ENCODE measurements around the gene WNK3. TPM values are rescaled to one million over a fixed set of nuclear protein-coding genes. Genes with fewer than 3 reads are reported as not detected.

WNK3 gene
- total RNA-seq, 1 donor = 0.42 TPM

DNA sequence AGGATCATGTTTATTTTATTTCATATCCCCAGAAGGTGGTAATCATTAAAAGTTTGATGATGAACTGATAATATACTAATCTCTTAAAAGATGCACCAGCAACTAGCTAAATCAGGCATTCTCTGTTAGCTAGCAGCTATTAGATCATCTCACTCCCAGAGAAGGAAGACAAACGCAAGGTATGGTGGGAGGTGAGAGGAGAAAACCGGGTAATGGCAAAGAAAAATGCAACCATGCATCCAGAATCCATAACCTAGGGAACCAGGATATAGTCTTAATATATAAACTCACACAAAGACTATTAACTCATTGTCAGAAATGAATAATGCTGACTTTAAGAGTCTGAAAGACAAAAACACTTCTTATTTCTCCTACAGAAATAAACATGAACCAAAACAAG lies 66.1 kb downstream of the WNK3 start:
- Histone ChIP-seq H3K4me1 (ENCODE audit: insufficient read depth, low read length) (no peaks in the 10 kb centered on the region), H3K27me3 (ENCODE audit: insufficient read depth, low read length) (no peaks in the 10 kb centered on the region), H3K9me3 (ENCODE audit: low read depth, low read length) (no peaks in the 10 kb centered on the region), H3K4me3 (ENCODE audit: low read length) (no peak overlapping the region)

GRCh38 chrX:54288968-54289367 lies 68.9 kb downstream of the WNK3 start:
- Histone ChIP-seq H3K27me3 (ENCODE audit: insufficient read depth, low read length) (no peaks in the 10 kb centered on the region), H3K4me1 (ENCODE audit: insufficient read depth, low read length) (no peaks in the 10 kb centered on the region), H3K9me3 (ENCODE audit: low read depth, low read length) (no peaks in the 10 kb centered on the region), H3K4me3 (ENCODE audit: low read length) (no peak overlapping the region)

- Histone ChIP-seq H3K27me3 (ENCODE audit: insufficient read depth, low read length) (no peaks in the 10 kb centered on the region), H3K4me1 (ENCODE audit: insufficient read depth, low read length) (no peaks in the 10 kb centered on the region), H3K4me3 (ENCODE audit: low read length) (no peak overlapping the region), H3K9me3 (ENCODE audit: low read depth, low read length) (no peaks in the 10 kb centered on the region)
These were observed 69.6 kb downstream of the WNK3 start for GRCh38 chrX:54288277-54288676.

DNA sequence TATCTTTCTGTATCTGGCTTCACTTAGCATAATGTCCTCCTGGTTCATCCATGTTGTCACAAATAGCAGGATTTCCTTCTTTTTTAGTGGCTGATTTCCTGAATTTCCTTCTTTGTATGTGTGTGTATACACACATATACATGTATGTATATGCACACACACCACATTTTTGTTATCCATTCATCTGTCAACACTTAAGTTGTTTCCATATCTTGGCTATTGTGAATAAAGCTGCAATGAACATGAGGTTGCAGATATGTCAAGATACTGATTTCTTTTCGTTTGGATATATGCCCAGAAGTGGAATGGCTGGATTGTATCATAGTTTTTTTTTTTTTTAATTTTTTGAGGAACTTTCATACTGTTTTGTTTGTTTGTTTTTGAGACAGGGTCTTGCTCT lies 76.2 kb downstream of the WNK3 start:
- no peaks in the 10 kb centered on the region for H3K4me1 ChIP-seq (ENCODE audit: insufficient read depth, low read length)
- H3K4me3 ChIP-seq (ENCODE audit: low read length) = no peak overlapping the region
- H3K27me3 ChIP-seq (ENCODE audit: insufficient read depth, low read length) = no peaks in the 10 kb centered on the region
- H3K9me3 ChIP-seq (ENCODE audit: low read depth, low read length) = no peaks in the 10 kb centered on the region

GRCh38 chrX:54280466-54280865 lies 77.4 kb downstream of the WNK3 start:
- Histone ChIP-seq H3K27me3 (ENCODE audit: insufficient read depth, low read length) (no peaks in the 10 kb centered on the region), H3K4me3 (ENCODE audit: low read length) (no peak overlapping the region), H3K9me3 (ENCODE audit: low read depth, low read length) (no peaks in the 10 kb centered on the region), H3K4me1 (ENCODE audit: insufficient read depth, low read length) (no peaks in the 10 kb centered on the region)

- Histone ChIP-seq H3K4me3 (ENCODE audit: low read length) (no peak overlapping the region), H3K4me1 (ENCODE audit: insufficient read depth, low read length) (no peaks in the 10 kb centered on the region), H3K27me3 (ENCODE audit: insufficient read depth, low read length) (no peaks in the 10 kb centered on the region), H3K9me3 (ENCODE audit: low read depth, low read length) (no peaks in the 10 kb centered on the region)
These were observed 86.2 kb downstream of the WNK3 start for GRCh38 chrX:54271664-54272063.

- Histone ChIP-seq H3K4me1 (ENCODE audit: insufficient read depth, low read length) (no peaks in the 10 kb centered on the region), H3K27me3 (ENCODE audit: insufficient read depth, low read length) (no peaks in the 10 kb centered on the region), H3K4me3 (ENCODE audit: low read length) (no peak overlapping the region), H3K9me3 (ENCODE audit: low read depth, low read length) (no peaks in the 10 kb centered on the region)
These were observed 109.5 kb downstream of the WNK3 start for GRCh38 chrX:54248309-54248708.

GRCh38 chrX:54246866-54247265 lies 111.0 kb downstream of the WNK3 start:
- H3K27me3 ChIP-seq (ENCODE audit: insufficient read depth, low read length) = no peaks in the 10 kb centered on the region
- no peaks in the 10 kb centered on the region for H3K9me3 ChIP-seq (ENCODE audit: low read depth, low read length)
- no peak overlapping the region for H3K4me3 ChIP-seq (ENCODE audit: low read length)
- no peaks in the 10 kb centered on the region for H3K4me1 ChIP-seq (ENCODE audit: insufficient read depth, low read length)

- H3K4me1 ChIP-seq (ENCODE audit: insufficient read depth, low read length) = no peaks in the 10 kb centered on the region
- H3K27me3 ChIP-seq (ENCODE audit: insufficient read depth, low read length) = no peaks in the 10 kb centered on the region
- H3K9me3 ChIP-seq (ENCODE audit: low read depth, low read length) = no peaks in the 10 kb centered on the region
- H3K4me3 ChIP-seq (ENCODE audit: low read length) = no peak overlapping the region
These were observed 119.3 kb downstream of the WNK3 start for GRCh38 chrX:54238588-54238987.

DNA sequence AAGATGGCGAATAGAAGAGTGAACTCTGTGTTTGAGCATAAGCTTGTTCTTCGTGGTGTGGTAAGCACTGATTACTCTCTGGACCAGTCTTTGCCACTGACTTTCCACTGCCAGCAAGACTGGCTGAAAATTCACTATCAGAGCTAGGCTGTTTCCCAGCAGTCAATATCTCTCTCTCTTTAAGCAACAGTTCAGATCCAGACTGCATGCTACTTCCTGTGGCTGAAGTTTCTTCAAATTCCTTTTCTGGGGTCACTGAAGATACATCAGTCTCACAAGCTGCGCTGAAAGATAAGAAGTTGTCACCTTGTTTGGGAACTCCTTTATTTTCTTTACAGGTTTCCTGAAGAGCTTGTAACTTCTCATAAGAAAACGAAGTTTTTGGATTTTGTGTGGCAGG lies 120.8 kb downstream of the WNK3 start:
- Histone ChIP-seq H3K27me3 (ENCODE audit: insufficient read depth, low read length) (no peaks in the 10 kb centered on the region), H3K4me3 (ENCODE audit: low read length) (no peak overlapping the region), H3K9me3 (ENCODE audit: low read depth, low read length) (no peaks in the 10 kb centered on the region)

DNA sequence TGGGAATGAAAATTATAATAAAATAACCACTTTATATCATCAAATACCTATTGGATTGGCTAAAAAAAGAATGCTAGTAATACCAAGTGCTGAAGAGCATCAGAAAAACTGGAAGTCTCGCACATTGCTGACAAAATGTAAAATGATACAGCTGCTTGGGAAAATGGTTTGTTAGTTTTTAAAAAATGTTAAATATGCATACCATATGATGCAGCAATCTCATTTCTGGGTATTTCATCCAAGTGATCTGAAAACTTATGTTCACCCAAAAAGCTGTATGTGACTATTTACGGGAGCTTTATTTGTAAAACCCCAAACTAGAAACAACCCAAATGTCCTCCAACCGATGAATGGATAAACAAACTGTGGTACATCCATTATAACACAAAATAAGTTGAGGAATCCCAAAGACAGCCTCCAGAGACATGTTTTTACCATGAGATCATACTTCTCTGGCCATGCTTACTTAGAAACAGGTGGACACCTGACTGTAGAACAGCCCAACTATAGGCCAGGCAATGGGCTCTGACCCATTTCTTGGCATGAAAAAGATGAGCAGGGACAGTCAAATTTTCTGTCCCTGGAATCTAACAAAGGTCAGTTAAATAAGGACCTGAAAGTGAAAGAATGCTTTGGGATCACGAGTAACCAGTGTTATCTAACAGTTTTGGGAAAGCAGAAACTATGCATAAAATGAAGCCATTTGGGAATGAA lies 127.3 kb downstream of the WNK3 start:
- Histone ChIP-seq H3K27me3 (ENCODE audit: insufficient read depth, low read length) (no peaks in the 10 kb centered on the region), H3K9me3 (ENCODE audit: low read depth, low read length) (no peaks in the 10 kb centered on the region), H3K4me3 (ENCODE audit: low read length) (no peak overlapping the region), H3K4me1 (ENCODE audit: insufficient read depth, low read length) (no peaks in the 10 kb centered on the region)

More for the DNA sequence above, 120.8 kb downstream of the WNK3 start:
- H3K4me1 ChIP-seq (ENCODE audit: insufficient read depth, low read length) = no peaks in the 10 kb centered on the region

DNA sequence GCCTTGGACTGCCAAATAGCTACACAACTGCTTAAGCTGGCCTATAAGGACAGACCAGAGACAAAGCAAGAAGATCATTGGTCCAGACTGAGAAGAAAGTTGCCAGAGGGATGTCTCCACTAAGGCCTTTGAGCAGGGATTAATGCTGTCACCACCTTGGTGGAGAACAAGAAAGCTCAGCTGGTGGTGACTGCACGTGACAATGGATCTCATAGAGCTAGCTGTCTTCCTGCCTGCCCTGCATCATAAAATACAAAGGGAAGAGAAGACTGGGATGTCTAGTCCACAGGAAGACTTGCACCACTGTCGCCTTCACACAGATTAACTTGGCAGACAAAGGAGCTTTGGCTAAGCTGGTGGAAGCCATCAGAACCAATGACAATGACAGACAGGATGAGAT lies 134.3 kb downstream of the WNK3 start:
- Histone ChIP-seq H3K4me1 (ENCODE audit: insufficient read depth, low read length) (no peaks in the 10 kb centered on the region), H3K4me3 (ENCODE audit: low read length) (no peak overlapping the region), H3K27me3 (ENCODE audit: insufficient read depth, low read length) (no peaks in the 10 kb centered on the region), H3K9me3 (ENCODE audit: low read depth, low read length) (no peaks in the 10 kb centered on the region)

DNA sequence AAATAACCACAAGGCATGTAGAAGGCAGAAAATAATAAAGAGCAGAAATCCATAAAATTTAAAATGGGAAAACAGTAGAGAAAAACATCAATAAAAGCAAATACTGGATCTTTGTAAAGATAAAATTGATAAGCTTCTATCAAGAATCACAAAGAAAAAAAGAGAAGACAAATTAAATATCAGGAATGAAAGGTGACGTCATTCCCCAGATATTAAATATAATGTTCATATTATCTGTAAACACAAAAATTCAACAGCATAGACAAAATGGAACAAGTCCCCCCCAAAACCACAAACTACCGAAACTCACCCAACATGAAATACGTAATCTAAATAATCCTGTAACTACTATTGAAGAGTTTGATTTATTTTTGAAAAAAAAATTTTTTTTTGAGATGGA lies 144.2 kb downstream of the WNK3 start:
- no peaks in the 10 kb centered on the region for H3K9me3 ChIP-seq (ENCODE audit: low read depth, low read length)
- no peaks in the 10 kb centered on the region for H3K4me1 ChIP-seq (ENCODE audit: insufficient read depth, low read length)
- H3K27me3 ChIP-seq (ENCODE audit: insufficient read depth, low read length) = no peaks in the 10 kb centered on the region
- no peak overlapping the region for H3K4me3 ChIP-seq (ENCODE audit: low read length)

DNA sequence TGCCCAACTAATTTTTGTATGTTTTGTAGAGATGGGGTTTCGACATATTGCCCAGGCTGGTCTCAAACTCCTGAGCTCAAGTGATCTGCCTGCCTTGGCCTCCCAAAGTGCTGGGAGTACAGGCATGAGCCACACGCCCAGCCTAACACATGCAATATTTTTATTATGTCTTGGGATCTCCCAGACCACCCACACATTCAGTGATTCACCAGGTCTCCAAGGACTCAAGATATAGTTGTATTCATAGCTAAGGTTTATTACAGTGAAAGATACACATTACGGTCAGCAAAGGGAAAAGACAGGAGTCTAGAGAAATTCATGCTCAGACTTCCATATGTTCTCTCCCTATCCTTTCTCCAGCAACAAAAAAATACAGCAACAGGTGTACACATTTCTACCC lies 149.3 kb downstream of the WNK3 start:
- no peaks in the 10 kb centered on the region for H3K4me1 ChIP-seq (ENCODE audit: insufficient read depth, low read length)
- no peak overlapping the region for H3K4me3 ChIP-seq (ENCODE audit: low read length)
- no peaks in the 10 kb centered on the region for H3K9me3 ChIP-seq (ENCODE audit: low read depth, low read length)
- no peaks in the 10 kb centered on the region for H3K27me3 ChIP-seq (ENCODE audit: insufficient read depth, low read length)

GRCh38 chrX:54198262-54198661 lies 159.6 kb downstream of the WNK3 start:
- no peaks in the 10 kb centered on the region for H3K4me1 ChIP-seq (ENCODE audit: insufficient read depth, low read length)
- no peaks in the 10 kb centered on the region for H3K27me3 ChIP-seq (ENCODE audit: insufficient read depth, low read length)
- no peak overlapping the region for H3K4me3 ChIP-seq (ENCODE audit: low read length)
- H3K9me3 ChIP-seq (ENCODE audit: low read depth, low read length) = no peaks in the 10 kb centered on the region

DNA sequence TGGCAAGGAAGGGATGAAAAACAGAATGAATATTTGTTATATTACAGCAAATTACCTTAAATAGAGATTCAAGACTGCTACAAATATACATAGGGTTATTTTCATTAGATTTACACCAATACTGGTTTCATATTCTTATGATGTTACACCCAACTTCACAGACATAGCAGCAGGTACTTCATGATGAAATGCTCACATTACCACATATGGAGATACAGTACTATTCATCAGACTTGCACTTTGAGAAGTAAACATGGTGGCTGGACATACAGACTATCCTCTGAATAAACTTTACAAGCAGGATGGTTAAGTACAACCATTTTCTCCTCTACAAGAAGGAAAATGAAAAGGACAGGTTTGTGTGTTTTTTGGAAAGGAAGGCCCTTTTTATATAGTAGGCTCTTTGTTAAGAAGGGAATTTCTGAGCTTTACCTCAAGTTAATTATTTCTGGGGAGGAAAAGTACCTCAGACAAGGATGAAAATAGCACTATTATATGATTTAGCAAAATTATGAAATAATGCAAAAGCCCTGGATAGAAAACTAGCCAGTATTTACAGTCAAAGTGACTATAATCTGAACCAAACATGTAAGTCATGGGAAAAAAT lies 162.8 kb downstream of the WNK3 start:
- H3K9me3 ChIP-seq (ENCODE audit: low read depth, low read length) = no peaks in the 10 kb centered on the region
- H3K4me1 ChIP-seq (ENCODE audit: insufficient read depth, low read length) = no peaks in the 10 kb centered on the region
- H3K4me3 ChIP-seq (ENCODE audit: low read length) = no peak overlapping the region
- no peaks in the 10 kb centered on the region for H3K27me3 ChIP-seq (ENCODE audit: insufficient read depth, low read length)
